Astrocyte (in vitro differentiated cells and primary cell): ENCODE data around the gene CCDC177. TPM values are rescaled to one million over a fixed set of nuclear protein-coding genes. Genes with fewer than 3 reads are reported as not detected.

Source experiments
- DNase-seq: peaks from one replicate; pipeline ENCODE4 v3.0.0-alpha.2; 2010; ENCODE audit warnings: low read depth
- FAIRE-seq: peaks from 2 replicates; lab custom pipeline; 2011; peaks lifted over from hg19 to GRCh38; lab: Jason Lieb, UNC
- H2AFZ ChIP-seq: 2 replicates; pipeline ENCODE4 v1.6.0; 2012; ENCODE audit warnings: low read depth, low read length, inconsistent platforms
- H3K27ac ChIP-seq: 2 replicates; pipeline ENCODE4 v1.5.1; 2011; ENCODE audit warnings: low read depth, low read length, inconsistent platforms
- H3K27me3 ChIP-seq: 2 replicates; pipeline ENCODE4 v1.6.0; 2011; ENCODE audit warnings: low read length, inconsistent platforms; ENCODE audit not compliant: insufficient read depth
- H3K36me3 ChIP-seq: 2 replicates; pipeline ENCODE4 v1.5.1; 2011; ENCODE audit warnings: low read length, inconsistent platforms; ENCODE audit not compliant: insufficient read depth
- H3K4me1 ChIP-seq: 2 replicates; pipeline ENCODE4 v1.5.1; 2011; ENCODE audit warnings: low read length, inconsistent platforms; ENCODE audit not compliant: insufficient read depth
- H3K4me2 ChIP-seq: 2 replicates; pipeline ENCODE4 v1.6.0; 2012; ENCODE audit warnings: low read length, inconsistent platforms
- H3K4me3 ChIP-seq: 2 replicates; pipeline ENCODE4 v1.5.1; 2011; ENCODE audit warnings: low read depth, mild to moderate bottlenecking, low read length, inconsistent platforms; ENCODE audit not compliant: insufficient read depth
- H3K79me2 ChIP-seq: 2 replicates; pipeline ENCODE4 v1.6.0; 2012; ENCODE audit warnings: mild to moderate bottlenecking, low read length, inconsistent platforms; ENCODE audit not compliant: insufficient read depth
- H3K9ac ChIP-seq: 2 replicates; pipeline ENCODE4 v1.6.0; 2012; ENCODE audit warnings: mild to moderate bottlenecking, low read length, inconsistent platforms
- H3K9me3 ChIP-seq: 2 replicates; pipeline ENCODE4 v1.5.1; 2012; ENCODE audit warnings: low read depth, mild to moderate bottlenecking, low read length, inconsistent platforms; ENCODE audit not compliant: insufficient read depth
- H4K20me1 ChIP-seq: 2 replicates; pipeline ENCODE4 v1.6.0; 2012; ENCODE audit warnings: low read length, inconsistent platforms; ENCODE audit not compliant: insufficient read depth
- H3K27ac Mint-ChIP-seq: one replicate; pipeline ENCODE4 v1.8.0; 2021; ENCODE audit warnings: mild to moderate bottlenecking, mixed read lengths; ENCODE audit not compliant: unreplicated experiment
- H3K27me3 Mint-ChIP-seq: one replicate; pipeline ENCODE4 v1.8.0; 2021; ENCODE audit warnings: low read depth, mixed read lengths; ENCODE audit not compliant: unreplicated experiment
- H3K36me3 Mint-ChIP-seq: one replicate; pipeline ENCODE4 v1.8.0; 2021; ENCODE audit warnings: low read depth, mixed read lengths; ENCODE audit not compliant: unreplicated experiment
- H3K4me1 Mint-ChIP-seq: one replicate; pipeline ENCODE4 v1.8.0; 2021; ENCODE audit warnings: low read depth, mixed read lengths; ENCODE audit not compliant: unreplicated experiment
- H3K4me3 Mint-ChIP-seq: one replicate; pipeline ENCODE4 v1.8.0; 2021; ENCODE audit warnings: mild to moderate bottlenecking, moderate library complexity, mixed read lengths; ENCODE audit not compliant: unreplicated experiment
- H3K9me3 Mint-ChIP-seq: one replicate; pipeline ENCODE4 v1.8.0; 2021; ENCODE audit warnings: mild to moderate bottlenecking, mixed read lengths; ENCODE audit not compliant: unreplicated experiment
- EZH2 ChIP-seq: IDR thresholded peaks from 2 replicates; pipeline ENCODE4 v1.6.1; 2012; ENCODE audit warnings: mild to moderate bottlenecking, low read length, inconsistent platforms; ENCODE audit not compliant: insufficient read depth
- total RNA-seq: library from RNA; stranded (reverse); gene quantifications from 2 replicates; pipeline ENCODE4 v1.2.1, GENCODE V29; 2021
- TF ChIP-seq, protein P1 (sequence below): IDR thresholded peaks from 2 replicates; pipeline ENCODE4 v1.5.1; 2011; ENCODE audit warnings: low read depth, mild to moderate bottlenecking, inconsistent platforms, low read length, moderate library complexity; ENCODE audit not compliant: insufficient read depth

The CCDC177 gene
- total RNA-seq, 1 donor from 2014 or later: not detected

- DNase-seq (no peak), FAIRE-seq (no peak)
- Histone ChIP-seq H3K9ac (no peak overlapping the region), H3K4me3 (no peak overlapping the region), H3K79me2 (no peaks in the 10 kb centered on the region), H3K36me3 (no peaks in the 10 kb centered on the region), H4K20me1 (no peaks in the 10 kb centered on the region), H2AFZ (no peak overlapping the region), H3K27ac (no peak overlapping the region), H3K4me1 (no peaks in the 10 kb centered on the region), H3K9me3 (no peaks in the 10 kb centered on the region), H3K4me2 (no peak overlapping the region), H3K27me3 (no peaks in the 10 kb centered on the region)
- H3K9me3 Mint-ChIP-seq: peaks cover 3% of the 10 kb centered on the region
- H3K4me1 Mint-ChIP-seq: no peaks in the 10 kb centered on the region
- H3K27ac Mint-ChIP-seq: no peak overlapping the region
- H3K4me3 Mint-ChIP-seq: no peak overlapping the region
- no peaks in the 10 kb centered on the region for H3K36me3 Mint-ChIP-seq
- TF ChIP-seq, protein P1, sequence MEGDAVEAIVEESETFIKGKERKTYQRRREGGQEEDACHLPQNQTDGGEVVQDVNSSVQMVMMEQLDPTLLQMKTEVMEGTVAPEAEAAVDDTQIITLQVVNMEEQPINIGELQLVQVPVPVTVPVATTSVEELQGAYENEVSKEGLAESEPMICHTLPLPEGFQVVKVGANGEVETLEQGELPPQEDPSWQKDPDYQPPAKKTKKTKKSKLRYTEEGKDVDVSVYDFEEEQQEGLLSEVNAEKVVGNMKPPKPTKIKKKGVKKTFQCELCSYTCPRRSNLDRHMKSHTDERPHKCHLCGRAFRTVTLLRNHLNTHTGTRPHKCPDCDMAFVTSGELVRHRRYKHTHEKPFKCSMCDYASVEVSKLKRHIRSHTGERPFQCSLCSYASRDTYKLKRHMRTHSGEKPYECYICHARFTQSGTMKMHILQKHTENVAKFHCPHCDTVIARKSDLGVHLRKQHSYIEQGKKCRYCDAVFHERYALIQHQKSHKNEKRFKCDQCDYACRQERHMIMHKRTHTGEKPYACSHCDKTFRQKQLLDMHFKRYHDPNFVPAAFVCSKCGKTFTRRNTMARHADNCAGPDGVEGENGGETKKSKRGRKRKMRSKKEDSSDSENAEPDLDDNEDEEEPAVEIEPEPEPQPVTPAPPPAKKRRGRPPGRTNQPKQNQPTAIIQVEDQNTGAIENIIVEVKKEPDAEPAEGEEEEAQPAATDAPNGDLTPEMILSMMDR: no peak
- no peak for TF ChIP-seq EZH2
- H3K27me3 Mint-ChIP-seq: peaks cover 12% of the 10 kb centered on the region
These were observed 12.7 kb upstream of the CCDC177 start for GRCh38 chr14:69587389-69587788.

DNA sequence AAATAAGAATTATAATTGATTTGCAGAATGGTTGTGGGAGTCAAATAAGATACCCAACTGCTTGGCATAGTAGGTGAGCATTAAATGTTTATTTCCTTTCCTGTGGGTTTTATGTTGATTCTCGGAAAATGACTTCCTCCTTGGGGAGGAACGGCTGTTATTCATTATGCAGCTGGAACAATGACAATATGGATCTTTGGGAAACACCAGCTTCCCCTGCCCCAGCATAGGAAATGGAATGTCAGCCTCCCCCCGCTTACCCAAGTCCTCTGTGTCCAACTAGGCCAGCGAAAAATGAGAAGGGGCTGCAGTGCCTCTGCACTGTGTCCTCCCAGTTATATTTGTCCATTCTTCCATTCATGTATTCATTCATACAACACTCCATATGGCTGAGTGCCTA lies 11.7 kb upstream of the CCDC177 start:
- Histone ChIP-seq H3K4me3 (no peak overlapping the region), H3K79me2 (no peaks in the 10 kb centered on the region), H3K4me2 (no peak overlapping the region), H3K36me3 (no peaks in the 10 kb centered on the region), H3K9ac (no peak overlapping the region), H3K9me3 (no peaks in the 10 kb centered on the region), H3K4me1 (no peaks in the 10 kb centered on the region), H3K27me3 (no peaks in the 10 kb centered on the region), H2AFZ (no peak overlapping the region), H4K20me1 (no peaks in the 10 kb centered on the region), H3K27ac (no peak overlapping the region)
- no peaks in the 10 kb centered on the region for H3K36me3 Mint-ChIP-seq
- no peaks in the 10 kb centered on the region for H3K4me1 Mint-ChIP-seq
- peaks cover 10% of the 10 kb centered on the region for H3K27me3 Mint-ChIP-seq
- no peak for DNase-seq
- no peak for FAIRE-seq
- TF ChIP-seq, protein P1: no peak
- no peak for TF ChIP-seq EZH2
- H3K9me3 Mint-ChIP-seq: peaks cover 3% of the 10 kb centered on the region
- no peak overlapping the region for H3K27ac Mint-ChIP-seq
- H3K4me3 Mint-ChIP-seq: no peak overlapping the region

DNA sequence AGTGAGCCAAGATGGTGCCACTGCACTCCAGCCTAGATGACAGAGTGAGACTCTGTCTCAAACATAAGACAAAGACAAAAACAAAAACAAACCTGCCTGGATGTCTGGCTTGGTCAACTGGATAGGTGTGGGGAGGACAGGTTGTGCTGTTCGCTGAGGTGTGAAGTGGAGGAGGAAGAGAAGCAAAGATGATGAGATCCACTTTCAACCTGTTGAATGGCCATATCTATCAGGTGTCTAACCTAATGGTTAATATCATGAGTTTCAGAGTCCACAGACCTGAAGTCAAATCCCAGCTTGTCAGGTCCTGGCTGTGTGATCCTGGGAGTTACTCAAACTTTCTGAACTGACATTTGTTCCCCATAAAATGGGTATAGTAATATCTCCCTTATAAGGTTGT lies 9.7 kb upstream of the CCDC177 start:
- H3K27ac ChIP-seq: no peak overlapping the region
- FAIRE-seq: no peak
- Mint-ChIP-seq H3K36me3 (no peaks in the 10 kb centered on the region), H3K27me3 (peaks cover 12% of the 10 kb centered on the region), H3K4me1 (no peaks in the 10 kb centered on the region), H3K4me3 (no peak overlapping the region), H3K27ac (no peak overlapping the region), H3K9me3 (peaks cover 3% of the 10 kb centered on the region)
- H3K4me3 ChIP-seq: no peak overlapping the region
- TF ChIP-seq EZH2: no peak
- TF ChIP-seq, protein P1: no peak
- H3K79me2 ChIP-seq: no peaks in the 10 kb centered on the region
- H3K4me1 ChIP-seq: peaks cover 5% of the 10 kb centered on the region
- no peak overlapping the region for H3K4me2 ChIP-seq
- no peaks in the 10 kb centered on the region for H3K9me3 ChIP-seq
- no peak overlapping the region for H3K9ac ChIP-seq
- H3K36me3 ChIP-seq: no peaks in the 10 kb centered on the region
- no peak for DNase-seq
- H2AFZ ChIP-seq: no peak overlapping the region
- H3K27me3 ChIP-seq: no peaks in the 10 kb centered on the region
- H4K20me1 ChIP-seq: no peaks in the 10 kb centered on the region
